Bone marrow (tissue), 2 donors: ENCODE results near the gene PRKAR2B.
"Not testable (repeated sequence)": the region's sequence is repeated elsewhere in the genome, so short reads cannot be mapped to it uniquely, and the experiment has no call there.

ENCODE experiments used
- DNase-seq, 2 donors: peaks; one replicate each; lab custom pipeline; 2025; lab: John Stamatoyannopoulos, UW

PRKAR2B gene

DNA sequence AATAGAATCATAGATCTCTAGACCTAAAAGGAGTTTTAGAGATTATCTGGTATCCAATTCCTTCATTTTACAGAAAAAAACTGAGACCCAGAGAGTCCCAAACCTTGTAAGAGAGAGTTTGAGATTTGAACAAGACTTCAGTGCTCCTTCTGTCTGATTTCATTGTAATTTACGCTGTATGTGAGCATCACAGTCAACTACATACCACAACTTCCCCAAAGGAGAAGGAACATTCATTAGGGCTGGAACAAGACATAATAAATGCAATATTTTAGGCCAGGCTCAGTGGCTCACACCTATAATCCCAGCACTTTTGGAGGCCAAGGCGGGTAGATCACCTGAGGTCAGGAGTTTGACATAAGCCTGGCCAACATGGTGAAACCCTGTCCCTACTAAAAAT, 17.3 kb upstream of the PRKAR2B start:
- DNase-seq = no peak

- no peak for DNase-seq
These were observed 15.3 kb upstream of the PRKAR2B start for GRCh38 chr7:107029061-107029763.

GRCh38 chr7:107029764-107030286, 14.7 kb upstream of the PRKAR2B start:
- DNase-seq = no peak

DNA sequence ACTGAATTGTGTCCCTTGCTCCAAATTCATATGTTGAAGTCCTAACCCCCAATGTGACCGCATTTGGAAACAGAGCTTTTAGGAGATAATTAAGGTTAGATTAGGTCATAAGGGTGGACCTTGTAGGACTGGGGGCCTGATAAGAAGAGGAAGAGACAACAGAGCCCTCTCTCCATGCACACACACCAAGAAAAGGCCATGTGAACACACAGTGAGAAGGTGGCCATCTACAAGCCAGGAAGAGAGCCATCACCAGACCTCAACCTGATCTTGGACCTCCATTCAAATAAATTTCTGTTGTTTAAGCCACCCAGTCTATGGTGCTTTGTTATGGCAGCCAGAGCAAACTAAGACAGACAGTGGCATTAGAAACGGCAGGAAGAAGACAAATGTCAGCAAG, 12.5 kb upstream of the PRKAR2B start:
- DNase-seq = no peak

DNA sequence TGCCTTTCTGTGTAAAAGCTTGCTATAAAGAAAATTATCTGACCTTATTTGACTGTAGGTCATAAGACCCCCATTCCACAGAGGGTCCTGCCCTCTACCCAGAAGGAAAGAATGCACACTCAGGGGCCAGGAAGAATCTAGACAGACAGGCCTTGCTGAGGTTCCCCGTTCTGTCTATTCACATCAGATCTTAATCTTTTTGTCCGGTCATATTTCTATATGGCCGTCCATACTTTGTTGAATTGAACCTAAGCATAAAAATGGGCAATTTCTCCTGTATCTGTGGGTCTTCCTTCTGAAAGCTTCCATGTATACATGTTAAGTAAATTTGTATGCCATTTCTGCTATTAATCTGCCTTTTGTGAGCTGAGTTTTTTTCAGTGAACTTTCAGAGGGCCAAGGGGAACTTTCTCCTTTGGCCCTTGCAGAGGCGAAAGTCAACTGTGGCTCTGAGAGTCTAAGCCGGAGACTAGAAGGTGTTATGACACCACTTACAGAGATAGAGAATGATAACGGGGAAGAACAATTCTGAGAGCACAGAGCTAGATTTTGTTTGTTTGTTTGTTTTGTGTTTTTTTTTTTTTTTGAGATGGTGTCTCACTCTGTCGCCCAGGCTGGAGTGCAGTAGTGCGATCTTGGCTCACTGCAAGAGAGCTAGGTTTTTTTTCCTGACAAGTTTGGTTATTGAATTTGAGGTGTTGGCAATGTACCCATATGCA, 11.6 kb upstream of the PRKAR2B start:
- DNase-seq = no peak

GRCh38 chr7:107034553-107034952, 10.0 kb upstream of the PRKAR2B start:
- DNase-seq = no peak

DNA sequence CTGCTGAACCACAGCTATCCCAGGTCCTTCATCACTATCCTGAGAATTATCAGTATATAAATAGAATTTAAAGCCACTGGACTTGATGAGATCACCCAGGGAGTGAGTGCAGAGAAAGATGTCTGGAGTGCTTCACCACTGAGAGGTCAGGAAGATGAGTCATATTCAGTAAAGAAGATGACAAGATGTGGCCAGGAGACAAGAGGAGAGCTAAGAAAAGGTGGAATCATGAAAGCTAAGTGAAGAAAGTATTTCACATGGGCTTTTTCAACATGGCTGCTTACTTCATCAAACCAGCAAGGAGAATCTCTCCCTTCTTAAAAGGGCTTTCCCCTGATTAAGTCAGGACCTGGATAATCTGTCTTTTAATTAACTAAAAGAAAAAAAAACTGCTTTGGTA, 9.1 kb upstream of the PRKAR2B start:
- no peak for DNase-seq

DNA sequence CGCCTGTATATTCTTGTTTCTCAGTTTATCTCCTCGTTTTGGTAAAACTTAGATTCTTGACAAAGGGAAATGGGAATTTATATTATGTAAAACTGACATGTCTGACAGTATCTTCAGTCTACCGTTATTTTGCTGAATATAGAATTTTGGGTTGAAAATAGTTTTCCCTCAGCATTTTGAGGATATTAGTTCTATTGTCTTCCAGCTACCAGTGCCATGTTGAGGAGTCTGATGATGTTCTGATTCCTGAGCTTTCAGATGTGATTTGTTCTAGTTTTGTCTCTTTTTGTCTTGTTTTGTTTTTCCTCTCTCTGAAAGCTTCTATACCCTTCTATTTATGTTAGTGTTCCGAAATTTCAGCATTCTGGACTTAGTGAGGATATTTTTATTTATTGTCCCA, 8.0 kb upstream of the PRKAR2B start:
- no peak for DNase-seq

DNA sequence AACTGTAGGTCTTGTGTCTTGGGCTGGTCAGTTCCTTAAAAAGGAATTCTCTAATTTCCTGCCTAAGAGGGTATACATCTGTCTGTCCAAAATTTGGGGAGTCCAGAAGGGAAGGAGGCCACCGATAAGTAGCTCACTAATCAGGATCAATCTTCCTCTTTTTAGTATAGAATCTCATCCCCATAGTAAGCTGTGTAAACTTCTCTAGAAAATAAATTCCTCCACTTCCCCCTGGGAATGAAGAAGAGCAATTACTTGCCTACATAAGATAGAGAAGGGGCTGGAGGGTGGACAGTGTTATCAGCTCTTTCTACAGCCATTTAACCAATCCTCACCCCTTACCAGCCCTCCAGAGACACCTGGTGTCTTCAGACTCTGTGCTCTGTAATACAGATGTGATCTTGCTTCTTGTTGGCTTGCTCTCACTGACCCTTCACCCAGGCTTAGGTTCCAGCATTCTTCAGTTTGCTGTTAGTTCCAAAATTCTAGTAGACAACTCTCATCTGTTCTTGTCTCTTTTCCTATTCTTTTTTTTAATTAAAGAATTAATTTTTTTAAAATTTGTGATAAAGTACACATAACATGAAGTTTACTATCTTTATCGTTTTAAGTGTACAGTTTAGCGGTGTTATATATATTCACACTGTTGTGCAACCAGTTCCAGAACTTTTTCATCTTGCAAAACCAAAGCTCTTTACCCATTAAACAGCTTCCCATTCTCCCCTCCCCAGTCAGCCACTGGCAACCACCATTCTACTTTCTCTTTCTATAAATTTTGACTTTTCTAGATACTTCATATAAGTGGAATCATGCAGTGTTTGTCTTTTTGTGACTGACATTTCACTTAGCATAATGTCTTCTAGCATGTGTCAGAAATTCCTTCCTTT, 6.5 kb upstream of the PRKAR2B start:
- DNase-seq = no peak

DNA sequence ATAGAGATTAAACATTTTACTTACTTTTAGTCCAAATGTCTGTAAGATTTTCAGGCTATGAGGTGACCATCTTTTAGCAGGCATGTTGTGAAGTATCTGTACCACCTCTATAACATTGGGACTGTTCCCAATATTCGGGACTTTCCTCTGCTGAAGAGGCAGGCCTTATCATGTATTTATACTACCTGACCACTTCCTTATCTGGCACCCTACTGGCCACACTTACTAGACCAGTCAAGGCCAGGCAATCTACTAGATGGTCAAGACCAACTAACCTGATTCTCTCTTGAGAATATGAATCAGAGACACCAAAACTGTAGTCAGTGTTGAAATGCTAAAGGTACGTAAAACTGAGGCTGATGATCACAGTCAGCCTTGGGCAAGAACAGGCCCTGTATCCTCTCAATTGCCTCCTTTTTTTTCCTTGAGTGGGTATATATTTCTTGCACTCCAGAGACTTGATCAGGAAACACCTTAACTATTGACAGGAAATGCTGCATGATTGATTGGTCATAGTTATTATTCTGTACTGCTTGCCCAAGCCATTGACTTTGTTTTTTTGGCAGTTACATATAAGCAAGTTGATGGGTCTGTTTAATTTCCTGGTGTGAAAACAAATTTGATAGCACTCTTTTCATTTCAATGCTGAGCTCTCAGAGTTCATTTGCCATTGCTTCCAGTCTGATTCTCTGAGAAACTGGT, 5.2 kb upstream of the PRKAR2B start:
- DNase-seq = no peak

DNA sequence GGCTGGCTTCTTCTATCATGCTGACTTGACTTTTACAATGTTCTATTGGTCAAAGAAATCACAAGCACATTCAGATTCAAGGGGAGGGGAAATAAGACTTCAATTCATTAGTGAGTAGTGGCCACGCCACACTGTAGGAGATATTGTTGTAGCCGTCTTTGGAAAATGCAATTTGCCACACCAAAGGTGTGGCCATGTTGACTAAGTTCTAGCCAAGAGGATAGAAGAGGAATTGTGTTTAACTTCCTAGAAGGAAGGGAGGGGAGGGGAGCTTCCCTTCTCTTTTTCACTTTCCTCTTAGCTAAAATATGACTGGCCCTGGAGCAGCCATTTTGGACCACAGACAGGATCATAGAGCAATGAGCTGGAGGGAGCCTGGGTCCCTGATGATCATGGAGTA, 3.4 kb upstream of the PRKAR2B start:
- no peak for DNase-seq

DNA sequence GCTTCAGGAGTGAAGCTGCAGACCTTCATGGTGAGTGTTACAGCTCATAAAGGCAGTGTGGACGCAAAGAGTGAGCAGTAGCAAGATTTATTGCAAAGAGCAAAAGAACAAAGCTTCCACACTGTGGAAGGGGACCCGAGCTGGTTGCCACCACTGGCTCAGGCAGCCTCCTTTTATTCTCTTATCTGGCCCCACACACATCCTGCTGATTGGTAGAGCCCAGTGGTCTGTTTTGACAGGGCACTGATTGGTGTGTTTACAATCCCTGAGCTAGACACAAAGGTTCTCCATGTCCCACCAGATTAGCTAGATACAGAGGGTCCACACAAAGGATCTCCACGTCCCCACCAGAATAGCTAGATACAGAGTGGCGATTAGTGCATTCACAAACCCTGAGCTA, 2.7 kb upstream of the PRKAR2B start:
- not testable (repeated sequence) for DNase-seq

DNA sequence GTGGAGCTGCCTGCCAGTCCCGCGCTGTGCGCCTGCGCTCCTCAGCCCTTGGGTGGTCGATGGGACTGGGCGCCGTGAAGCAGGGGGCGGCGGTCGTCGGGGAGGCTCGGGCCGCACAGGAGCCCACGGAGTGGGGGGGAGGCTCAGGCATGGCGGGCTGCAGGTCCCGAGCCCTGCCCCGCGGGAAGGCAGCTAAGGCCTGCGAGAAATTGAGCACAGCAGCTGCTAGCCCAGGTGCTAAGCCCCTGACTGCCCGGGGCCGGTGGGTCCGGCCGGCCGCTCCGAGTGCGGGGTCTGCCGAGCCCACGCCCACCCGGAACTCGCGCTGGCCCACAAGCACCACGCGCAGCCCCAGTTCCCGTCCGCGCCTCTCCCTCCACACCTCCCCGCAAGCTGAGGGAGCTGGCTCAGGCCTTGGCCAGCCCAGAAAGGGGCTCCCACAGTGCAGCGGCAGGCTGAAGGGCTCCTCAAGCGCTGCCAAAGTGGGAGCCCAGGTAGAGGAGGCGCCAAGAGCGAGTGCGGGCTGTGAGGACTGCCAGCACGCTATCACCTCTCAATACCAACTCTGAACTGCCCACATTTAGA, 2.1 kb upstream of the PRKAR2B start:
- DNase-seq = not testable (repeated sequence)

- no peak for DNase-seq
These were observed 1.0 kb upstream of the PRKAR2B start for GRCh38 chr7:107043491-107043890.

GRCh38 chr7:107043921-107044346, 571 bp upstream of the PRKAR2B start:
- DNase-seq = no peak

DNA sequence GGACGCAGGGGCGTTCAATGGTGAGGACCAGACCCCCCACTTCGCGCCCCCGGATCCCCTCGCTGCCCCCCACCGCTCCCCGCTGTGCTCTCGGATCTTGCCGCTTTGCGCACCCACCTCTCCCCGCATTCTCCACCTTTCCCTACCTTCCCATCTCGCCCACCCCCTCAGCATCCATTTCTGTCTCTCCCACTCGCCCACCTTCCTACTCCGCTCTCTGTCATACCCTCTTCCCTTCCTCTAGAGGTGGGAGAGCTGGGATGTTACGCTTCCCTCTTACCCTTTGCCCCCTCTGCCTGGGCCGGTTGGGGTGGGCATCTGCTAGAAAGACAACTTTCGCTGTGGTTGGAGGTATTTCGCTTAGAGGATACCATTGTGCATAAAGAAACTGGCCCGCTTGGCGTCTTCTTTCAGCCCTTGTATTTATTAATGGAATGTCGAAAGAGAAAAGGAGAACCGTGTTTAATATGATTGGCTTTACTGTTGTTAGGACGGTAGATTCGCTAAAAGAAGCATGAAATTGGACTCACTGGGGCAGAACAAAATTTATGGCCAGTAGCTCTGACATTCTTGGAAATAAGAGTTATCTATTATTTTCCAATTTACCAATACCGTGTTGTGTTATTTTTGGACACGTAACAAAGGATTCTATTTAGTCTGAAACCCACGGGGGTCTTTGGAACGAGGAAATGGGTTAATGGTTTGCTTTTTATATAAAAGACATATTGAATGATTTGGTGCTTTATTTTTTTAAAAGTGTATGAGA, 873 bp downstream of the PRKAR2B start:
- no peak for DNase-seq

DNA sequence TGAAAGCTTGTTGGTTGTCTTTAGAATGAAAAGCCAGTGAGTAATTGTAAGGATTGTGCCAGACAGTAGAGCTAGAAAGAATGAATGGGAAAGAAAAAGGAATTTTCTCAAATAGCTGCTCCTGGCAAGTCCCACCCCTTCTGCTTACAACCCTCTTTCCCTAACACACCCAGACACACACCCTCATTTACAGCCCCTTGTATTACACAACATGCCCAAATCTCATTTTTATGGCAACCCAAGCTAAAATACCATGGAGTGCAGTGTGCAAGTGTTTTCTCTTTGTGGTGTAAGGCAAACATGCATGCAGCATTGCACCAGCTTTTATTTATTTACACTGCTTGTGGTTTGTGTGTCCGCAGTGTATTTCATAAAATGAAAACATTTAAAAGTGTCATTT, 1.5 kb downstream of the PRKAR2B start:
- no peak for DNase-seq

- DNase-seq = no peak
These were observed 2.2 kb downstream of the PRKAR2B start for GRCh38 chr7:107046491-107047259.

DNA sequence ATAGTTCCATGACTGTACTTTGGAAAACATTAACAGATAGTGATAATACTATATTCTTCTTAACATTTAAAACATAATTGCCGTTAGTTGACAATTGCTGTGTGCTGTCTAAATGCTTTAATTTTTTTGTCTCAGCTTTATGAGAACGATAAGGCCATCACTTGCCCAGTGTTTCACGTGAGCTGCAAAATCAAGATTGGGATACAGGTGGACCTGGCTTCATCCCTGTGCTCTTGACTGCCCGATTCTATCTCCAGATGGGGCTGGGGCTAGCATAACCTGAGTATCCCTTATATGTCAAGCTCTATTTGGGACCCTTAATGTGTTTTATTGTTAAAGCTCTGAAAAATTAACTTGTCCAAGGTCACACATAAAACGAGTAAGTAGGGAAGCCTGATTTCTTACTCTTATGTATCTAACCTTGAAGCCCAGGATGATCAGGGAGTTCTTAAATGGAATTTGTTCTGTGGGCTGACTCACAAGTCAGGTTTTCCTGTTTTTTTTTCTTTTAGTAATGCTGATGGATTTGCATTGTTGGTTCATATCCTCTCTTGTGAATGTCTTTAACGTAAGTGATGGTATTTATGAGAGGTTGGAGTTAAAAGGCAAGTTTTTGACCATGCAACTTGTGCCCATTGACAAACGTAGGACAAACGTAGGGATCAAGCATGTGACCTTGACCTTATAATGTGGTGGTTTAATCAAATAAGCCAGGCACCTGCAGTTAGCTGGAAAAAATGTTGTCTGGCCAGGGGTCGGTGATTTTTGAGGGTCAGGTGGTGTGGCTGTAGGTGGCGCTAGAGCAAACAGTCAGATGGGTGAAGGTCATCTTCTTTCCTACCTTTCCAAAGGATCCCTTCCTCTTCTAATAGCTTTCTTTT, 3.6 kb downstream of the PRKAR2B start:
- no peak for DNase-seq
